Measurements from ENCODE around the gene FNDC3A. TPM values are rescaled to one million over a fixed set of nuclear protein-coding genes. Genes with fewer than 3 reads are reported as not detected.

Gene FNDC3A
- total RNA-seq, 1 donor from 2014 or later: 61.4 TPM

DNA sequence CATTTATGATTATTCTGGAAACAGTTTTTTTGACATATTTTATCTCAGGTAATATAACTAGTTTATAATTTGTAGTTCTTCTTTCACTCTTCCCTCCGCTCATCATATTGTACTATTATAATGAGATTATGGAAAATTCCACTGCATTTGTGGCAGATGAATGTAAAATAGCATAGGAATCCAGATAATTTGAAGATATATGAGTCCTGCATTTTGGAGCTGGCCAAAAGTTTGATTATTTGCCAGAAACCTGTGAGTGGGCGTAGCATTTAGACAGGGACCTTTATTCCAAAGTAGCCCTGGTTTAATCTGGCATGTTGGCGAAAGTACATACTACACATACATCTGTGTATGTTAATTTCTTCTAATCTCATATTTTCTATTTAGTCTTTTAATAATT lies 65.2 kb downstream of the FNDC3A start:
- H3K4me3 ChIP-seq: no peak overlapping the region
- TF ChIP-seq, protein P1, sequence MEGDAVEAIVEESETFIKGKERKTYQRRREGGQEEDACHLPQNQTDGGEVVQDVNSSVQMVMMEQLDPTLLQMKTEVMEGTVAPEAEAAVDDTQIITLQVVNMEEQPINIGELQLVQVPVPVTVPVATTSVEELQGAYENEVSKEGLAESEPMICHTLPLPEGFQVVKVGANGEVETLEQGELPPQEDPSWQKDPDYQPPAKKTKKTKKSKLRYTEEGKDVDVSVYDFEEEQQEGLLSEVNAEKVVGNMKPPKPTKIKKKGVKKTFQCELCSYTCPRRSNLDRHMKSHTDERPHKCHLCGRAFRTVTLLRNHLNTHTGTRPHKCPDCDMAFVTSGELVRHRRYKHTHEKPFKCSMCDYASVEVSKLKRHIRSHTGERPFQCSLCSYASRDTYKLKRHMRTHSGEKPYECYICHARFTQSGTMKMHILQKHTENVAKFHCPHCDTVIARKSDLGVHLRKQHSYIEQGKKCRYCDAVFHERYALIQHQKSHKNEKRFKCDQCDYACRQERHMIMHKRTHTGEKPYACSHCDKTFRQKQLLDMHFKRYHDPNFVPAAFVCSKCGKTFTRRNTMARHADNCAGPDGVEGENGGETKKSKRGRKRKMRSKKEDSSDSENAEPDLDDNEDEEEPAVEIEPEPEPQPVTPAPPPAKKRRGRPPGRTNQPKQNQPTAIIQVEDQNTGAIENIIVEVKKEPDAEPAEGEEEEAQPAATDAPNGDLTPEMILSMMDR (IDR thresholded peaks at IDR 0.05): no peak
- no peaks in the 10 kb centered on the region for H3K36me3 ChIP-seq
- no peak overlapping the region for H3K27ac ChIP-seq
- no peaks in the 10 kb centered on the region for H3K9me3 ChIP-seq
- DNase-seq (no peak), ATAC-seq (no peak)
- no peaks in the 10 kb centered on the region for H3K27me3 ChIP-seq (ENCODE audit: low read depth)
- intact Hi-C loops (cut with DNase I): no loop called here
- no peaks in the 10 kb centered on the region for H3K4me1 ChIP-seq

GRCh38 chr13:49042476-49042875 lies 66.8 kb downstream of the FNDC3A start:
- TF ChIP-seq, protein P1 (IDR thresholded peaks at IDR 0.05): no peak

DNA sequence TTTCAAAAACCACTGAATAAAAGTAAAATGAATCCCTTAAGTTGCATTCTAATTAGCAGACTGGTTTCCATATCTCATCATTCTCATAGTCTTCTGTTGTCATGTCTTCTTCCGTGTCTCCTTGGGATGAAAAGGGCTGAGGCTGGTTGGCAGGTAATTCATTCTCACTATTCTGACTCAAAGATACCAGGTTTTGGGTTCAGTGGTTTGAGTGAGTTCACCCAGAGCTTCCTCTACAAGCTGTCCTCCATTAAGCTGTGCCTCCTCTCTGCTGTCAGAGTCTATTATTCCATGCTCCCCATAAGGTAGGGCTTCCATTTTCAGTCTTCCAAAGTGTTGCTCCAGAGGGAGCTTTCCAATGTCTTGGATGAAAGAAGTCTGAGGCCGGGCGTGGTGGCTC lies 68.3 kb downstream of the FNDC3A start:
- intact Hi-C loops (cut with DNase I): no loop called here
- Histone ChIP-seq H3K9me3 (no peaks in the 10 kb centered on the region), H3K4me1 (no peaks in the 10 kb centered on the region), H3K27me3 (ENCODE audit: low read depth) (no peaks in the 10 kb centered on the region), H3K36me3 (no peaks in the 10 kb centered on the region), H3K4me3 (no peak overlapping the region), H3K27ac (no peak overlapping the region)
- ATAC-seq (no peak), DNase-seq (no peak)
- TF ChIP-seq, protein P1 (IDR thresholded peaks at IDR 0.05): no peak

More at GRCh38 chr13:49042476-49042875, 66.8 kb downstream of the FNDC3A start:
- Histone ChIP-seq H3K4me1 (no peaks in the 10 kb centered on the region), H3K4me3 (no peak overlapping the region), H3K27me3 (ENCODE audit: low read depth) (no peaks in the 10 kb centered on the region), H3K27ac (no peak overlapping the region), H3K9me3 (no peaks in the 10 kb centered on the region), H3K36me3 (no peaks in the 10 kb centered on the region)
- DNase-seq: no peak
- ATAC-seq: no peak
- intact Hi-C loops (cut with DNase I): no loop called here

- Histone ChIP-seq H3K27ac (no peak overlapping the region), H3K36me3 (no peaks in the 10 kb centered on the region), H3K27me3 (ENCODE audit: low read depth) (no peaks in the 10 kb centered on the region), H3K4me1 (no peaks in the 10 kb centered on the region), H3K4me3 (no peak overlapping the region), H3K9me3 (no peaks in the 10 kb centered on the region)
- TF ChIP-seq, protein P1 (IDR thresholded peaks at IDR 0.05): no peak
- intact Hi-C loops (cut with DNase I): no loop called here
- ATAC-seq (no peak), DNase-seq (no peak)
These were observed 69.1 kb downstream of the FNDC3A start for GRCh38 chr13:49044836-49045235.

GRCh38 chr13:49046002-49046401 lies 70.3 kb downstream of the FNDC3A start:
- no peak overlapping the region for H3K27ac ChIP-seq

More at GRCh38 chr13:49046002-49046401, 70.3 kb downstream of the FNDC3A start:
- TF ChIP-seq, protein P1 (IDR thresholded peaks at IDR 0.05): no peak
- ATAC-seq: no peak
- intact Hi-C loops (cut with DNase I): no loop called here
- no peak overlapping the region for H3K4me3 ChIP-seq
- no peaks in the 10 kb centered on the region for H3K9me3 ChIP-seq
- no peaks in the 10 kb centered on the region for H3K4me1 ChIP-seq
- no peaks in the 10 kb centered on the region for H3K27me3 ChIP-seq (ENCODE audit: low read depth)
- no peak for DNase-seq
- H3K36me3 ChIP-seq: no peaks in the 10 kb centered on the region
